Epidermal melanocyte (primary cell): ENCODE measurements around the gene ZNF708.
"Not testable (repeated sequence)": the region's sequence is repeated elsewhere in the genome, so short reads cannot be mapped to it uniquely, and the experiment has no call there.

Experiments used
- DNase-seq: peaks from one replicate; pipeline ENCODE4 v3.0.0; 2011; ENCODE audit warnings: low spot score; ENCODE audit not compliant: insufficient read length

ZNF708 gene

DNA sequence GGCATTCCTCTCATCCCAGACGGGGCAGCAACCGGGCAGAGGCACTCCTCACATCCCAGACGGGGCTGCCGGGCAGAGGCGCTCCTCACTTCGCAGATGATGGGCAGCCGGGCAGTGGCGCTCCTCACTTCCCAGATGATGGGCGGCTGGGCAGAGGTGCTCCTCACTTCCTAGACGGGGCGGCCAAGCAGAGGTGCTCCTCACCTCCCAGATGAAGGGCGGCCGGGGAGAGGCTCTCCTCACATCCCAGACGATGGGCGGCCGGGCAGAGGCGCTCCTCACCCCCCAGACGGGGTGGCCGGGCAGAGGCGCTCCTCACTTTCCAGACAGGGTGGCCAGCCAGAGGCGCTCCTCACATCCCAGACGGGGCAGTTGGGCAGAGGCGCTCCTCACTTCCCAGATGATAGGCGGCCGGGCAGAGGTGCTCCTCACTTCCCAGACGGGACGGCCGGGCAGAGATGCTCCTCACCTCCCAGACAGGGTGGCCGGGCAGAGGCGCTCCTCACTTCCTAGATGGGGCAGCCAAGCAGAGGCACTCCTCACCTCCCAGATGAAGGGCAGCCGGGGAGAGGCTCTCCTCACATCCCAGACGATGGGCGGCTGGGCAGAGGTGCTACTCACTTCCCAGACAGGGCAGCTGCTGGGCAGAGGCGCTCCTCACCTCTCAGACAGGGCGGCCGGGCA is 68.9 kb downstream of the ZNF708 start:
- DNase-seq: no peak

DNA sequence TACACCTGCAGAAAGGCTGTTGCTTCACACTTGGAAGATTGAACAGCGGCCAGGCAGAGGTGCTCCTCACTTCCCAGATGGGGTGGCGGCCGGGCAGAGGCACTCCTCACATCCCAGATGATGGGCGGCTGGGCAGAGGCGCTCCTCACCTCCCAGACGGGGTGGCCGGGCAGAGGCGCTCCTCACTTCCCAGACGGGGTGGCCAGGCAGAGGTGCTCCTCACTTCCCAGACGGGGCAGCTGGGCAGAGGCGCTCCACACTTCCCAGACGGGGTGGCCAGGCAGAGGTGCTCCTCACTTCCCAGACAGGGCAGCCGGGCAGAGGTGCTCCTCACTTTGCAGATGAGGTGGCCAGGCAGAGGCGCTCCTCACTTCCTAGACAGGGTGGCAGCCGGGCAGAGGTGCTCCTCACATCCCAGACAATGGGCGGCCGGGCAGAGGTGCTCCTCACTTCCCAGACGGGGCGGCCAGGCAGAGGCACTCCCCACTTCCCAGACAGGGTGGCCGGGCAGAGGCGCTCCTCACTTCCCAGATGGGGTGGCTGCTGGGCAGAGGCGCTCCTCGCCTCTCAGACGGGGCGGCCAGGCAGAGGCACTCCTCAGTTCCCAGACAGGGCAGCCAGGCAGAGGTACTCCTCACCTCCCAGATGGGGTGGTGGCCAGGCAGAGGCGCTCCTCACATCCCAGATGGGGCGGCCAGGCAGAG is 69.6 kb downstream of the ZNF708 start:
- DNase-seq: not testable (repeated sequence)

DNA sequence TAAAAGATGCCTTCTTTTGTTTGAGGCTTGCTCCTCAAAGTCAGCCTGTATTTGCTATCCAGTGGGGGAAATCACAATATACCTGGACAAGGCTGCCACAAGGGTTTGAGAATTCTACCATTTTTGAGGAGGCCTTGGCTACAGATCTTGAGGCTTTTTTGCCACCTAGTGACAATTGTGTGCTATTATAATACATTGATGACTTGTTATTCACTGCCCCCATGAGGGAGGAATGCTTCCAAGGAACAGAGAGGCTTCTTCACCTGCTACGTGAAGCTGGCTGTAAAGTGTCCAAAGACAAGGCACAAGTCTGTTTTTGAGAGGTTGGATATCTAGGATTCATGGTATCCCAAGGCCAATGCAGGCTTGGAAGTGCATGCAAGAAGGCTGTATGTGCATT is 72.5 kb downstream of the ZNF708 start:
- no peak for DNase-seq
